HT1080 (cell line): Measurements from ENCODE around the gene HCFC1. TPM values are rescaled to one million over a fixed set of nuclear protein-coding genes. Genes with fewer than 3 reads are reported as not detected.

Source experiments
- DNase-seq: peaks from one replicate; pipeline ENCODE4 v3.0.0-alpha.2; 2015; ENCODE audit warnings: low read depth
- total RNA-seq: library from RNA; depleted of rRNA; stranded (reverse); fragments of >200 nt; shearing (Covaris generic); gene quantifications from 2 replicates; pipeline ENCODE4 v1.2.3, GENCODE V29; 2014

Gene HCFC1
- total RNA-seq, 1 experiment from 2014 or later: 60.0 TPM

DNA sequence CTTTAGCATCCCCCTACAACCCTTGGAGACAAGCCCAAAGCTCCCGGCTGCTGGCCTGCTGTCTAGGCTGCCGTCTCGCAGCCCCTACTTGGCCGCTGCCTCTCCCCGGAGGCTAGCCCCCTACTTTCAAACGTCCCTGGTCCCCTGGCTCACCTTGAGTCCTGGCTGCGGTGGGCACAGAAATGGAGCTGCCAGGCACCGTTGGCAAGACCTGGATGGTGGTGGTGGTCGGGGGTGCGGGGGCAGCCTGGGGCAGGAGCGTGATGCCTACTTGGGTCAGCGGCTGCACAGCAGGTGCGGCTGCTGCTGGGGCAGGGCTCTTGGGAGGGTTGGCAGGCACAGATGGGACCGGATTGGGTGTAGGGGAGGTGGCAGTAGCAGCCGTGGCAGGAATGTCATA, 12.0 kb downstream of the HCFC1 start:
- no peak for DNase-seq

DNA sequence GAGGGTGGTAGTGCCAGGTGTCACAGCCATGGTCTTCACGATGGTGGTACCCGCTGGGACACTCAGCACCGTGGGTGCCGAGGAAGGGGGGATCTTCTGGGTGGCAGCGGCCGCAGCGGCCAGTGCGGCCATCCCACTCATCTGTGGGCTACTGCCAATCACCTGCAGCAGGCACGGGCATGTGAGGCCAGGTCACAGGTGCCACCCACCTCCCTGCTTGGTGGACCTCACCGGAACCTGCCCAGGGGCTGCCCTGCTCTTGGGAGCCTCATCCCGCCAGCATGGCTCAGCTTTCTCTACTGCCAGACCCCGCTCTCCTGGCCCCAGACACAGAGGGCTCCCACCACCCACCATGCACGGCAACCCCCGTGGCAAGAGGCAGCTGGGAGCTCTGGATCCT, 13.0 kb downstream of the HCFC1 start:
- DNase-seq: no peak

DNA sequence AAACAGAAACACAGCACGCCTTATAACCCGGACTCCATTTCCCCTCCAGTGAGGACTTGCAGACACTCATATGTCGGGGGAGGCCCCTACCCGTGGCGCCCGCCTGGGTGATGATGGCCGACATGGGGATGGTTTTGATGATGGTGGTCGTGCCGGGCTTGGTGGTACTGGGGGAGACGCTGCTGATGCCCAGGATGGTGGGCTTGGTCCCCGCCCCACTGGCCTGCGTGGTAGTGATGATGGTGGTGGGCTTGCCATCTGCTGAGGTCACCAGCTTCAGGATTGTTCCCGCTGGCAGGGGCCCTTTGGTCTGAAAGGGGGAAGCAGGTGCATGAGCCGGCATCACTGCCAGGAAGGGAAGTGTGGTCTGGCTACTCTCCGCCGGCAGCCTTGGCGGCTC, 14.4 kb downstream of the HCFC1 start:
- DNase-seq: no peak

DNA sequence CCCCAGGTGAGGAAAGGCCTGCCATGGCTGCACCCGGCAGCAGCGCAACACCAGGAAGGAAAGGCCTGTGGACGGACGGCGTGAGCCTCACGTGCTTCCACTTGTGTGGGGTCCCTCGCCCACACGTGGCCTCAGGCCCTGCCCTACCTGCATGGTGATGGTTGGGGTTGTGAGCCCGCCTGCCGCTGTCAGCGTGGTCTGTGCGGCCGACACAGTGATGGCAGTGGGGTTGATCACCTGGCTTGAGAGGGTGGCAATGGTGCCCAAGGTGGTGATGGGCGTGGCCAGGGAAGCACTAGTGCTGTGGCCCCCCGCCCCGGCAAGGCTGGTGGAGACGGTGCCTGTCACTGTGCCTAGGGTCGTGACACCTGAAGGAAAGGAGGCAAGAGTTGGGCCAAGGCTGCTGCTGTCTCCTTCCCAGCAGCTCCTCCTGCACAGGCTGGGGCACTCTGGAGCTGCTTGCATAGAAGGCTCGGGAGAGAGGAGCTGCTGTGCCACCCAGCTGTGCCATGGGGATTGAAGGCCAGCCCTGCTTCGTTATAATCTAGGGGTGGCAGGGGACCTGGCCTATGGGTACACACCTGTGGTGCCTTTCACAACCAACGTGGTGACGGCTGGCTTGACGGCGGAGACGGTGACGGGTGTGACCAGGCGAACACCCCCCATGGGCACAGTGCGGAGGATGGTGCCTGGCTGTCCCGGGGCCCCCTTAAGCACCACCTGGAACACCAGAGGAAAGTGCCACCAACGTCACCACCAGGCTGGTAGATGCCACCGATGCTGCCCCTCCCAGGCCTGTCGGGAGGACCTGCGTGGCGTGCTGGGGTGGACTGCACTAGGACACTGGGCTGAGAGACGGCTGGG, 15.3 kb downstream of the HCFC1 start:
- DNase-seq: no peak

DNA sequence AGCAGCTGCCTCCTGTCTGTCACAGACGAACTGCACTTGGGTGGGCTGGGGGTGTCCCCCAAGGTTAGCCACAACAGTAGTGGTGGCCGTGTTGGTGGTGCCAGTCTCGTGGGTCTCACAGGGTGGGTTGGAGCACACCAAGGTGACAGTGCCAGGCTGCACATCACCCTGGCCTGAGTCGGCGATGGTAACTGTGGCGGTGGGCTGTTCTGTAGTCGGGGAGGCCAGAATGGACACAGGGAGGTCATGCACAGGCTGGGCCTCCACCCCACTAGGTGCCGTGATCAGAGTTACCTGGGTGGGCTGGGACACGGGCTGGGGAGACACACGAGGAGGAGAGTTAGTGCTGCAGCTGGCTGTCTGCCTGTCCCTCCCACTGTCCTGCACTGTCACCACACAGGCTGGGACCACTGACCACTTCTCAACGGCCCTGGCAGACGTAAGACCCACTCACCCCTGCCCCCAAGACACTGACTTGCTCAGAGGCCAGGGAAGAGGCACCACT, 16.3 kb downstream of the HCFC1 start:
- DNase-seq: no peak

DNA sequence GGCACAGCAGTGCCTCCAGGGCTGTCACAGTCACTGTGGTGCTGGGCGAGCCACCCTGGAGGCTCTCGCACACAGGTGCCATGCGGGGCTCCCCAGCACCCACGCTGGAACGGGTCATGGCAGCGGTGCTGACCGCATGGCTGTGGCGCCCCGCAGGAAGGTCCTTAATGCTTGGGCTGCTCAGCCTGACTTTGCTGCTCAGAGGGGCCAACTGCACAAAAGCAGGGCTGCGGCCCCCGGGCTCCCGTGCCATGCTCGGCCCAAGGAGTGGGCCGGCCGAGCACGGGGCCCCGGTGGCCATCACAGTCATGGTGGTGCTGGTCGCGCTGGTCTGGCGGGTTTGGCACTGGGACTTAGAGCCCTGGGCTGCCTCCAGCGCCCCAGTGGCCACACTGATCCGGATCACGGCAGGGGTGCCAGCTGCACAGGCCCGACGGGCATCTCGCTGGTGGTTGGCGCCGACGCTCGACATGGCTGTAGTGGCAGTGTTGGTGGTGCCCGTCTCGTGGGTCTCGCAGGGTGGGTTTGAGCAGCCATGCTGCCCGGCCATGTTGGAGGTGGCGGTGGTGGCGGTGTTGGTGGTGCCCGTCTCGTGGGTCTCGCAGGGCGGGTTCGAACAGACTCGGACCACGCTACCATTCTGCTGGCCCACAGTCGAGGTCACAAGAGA, 16.9 kb downstream of the HCFC1 start:
- no peak for DNase-seq

DNA sequence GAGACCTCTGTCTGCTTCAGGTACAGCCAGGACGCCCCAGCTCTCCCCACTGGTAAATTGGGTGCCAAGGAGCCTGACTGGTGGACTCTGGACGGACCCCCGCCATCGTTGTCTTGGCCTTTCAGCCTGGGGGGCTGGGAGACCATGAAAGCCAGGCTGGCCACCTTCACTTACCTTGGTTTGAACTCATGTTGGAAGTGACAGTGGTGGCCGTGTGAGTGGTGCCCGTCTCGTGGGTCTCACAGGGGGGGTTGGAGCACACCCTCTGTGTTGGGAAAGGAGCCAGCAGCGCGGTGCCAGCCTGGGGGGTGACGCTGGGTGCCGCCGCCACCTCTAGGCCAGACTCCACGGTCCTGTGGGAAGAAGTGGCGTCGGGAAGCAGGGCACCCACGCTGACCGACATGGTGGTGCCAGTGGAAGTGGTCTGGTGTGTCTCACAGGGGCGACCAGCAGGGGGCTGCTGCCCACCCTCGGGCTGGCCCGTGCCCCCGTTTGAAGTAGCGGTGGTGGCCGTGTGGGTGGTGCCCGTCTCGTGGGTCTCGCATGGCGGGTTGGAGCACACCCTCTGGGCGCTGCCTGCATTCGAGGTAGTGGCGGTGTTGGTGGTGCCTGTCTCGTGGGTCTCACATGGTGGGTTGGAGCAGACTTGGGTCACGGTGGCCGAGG, 17.6 kb downstream of the HCFC1 start:
- DNase-seq: no peak

DNA sequence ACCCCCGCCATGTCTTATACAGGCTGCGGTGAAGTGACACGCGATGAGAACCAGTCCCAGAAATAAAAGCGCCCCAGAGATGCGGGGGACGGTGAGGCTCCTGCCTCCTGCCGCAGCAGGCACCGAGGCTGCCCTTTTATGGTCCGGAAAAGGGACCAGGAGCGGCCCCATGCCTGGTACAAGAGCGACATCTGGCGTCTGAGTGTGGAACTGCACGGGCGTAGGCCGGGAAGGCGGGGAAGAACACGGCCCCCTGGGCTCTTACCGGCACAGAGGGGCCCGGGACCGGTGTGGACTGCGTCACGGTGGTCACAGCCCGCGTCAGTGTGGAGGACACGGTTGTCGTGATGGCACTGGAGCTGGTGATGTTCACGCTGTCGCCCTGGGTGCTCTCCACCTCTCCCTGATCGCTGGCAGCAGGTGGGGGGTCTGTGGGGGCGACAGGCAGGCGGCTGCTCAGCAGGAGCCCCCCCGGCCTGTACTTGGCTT, 18.2 kb downstream of the HCFC1 start:
- DNase-seq: peak; percentile 57

DNA sequence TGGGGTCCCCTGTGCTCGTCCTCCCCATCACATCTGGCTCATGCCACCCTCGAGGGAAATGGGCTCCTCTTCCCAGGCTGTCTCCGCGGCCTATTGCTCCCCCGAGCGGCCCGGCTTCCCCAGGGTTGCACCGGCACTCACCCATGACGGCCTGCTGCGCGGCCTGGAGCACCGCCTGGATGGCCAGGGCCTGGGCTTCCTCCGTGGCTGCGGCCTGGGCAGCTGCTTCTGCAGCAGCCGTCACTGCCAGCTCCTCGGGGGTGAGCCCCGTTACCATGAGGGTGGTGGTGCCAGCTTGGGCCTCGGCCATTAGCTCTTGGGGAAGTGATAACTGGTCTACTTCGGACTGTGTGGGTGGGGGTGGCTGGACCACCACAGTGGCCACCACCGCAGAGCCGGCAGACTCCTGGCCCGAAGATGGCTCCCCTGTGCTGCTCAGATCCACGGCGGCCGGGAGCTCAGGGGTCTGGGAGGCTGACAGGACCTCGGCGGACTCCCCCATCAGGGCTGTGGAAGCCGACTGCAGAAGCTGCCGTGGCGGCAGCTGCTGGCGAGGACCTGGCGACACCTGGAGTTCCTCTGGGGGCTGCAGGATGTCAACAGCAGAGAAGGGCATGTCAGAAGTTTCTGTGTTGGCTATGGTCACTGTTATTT, 19.1 kb downstream of the HCFC1 start:
- DNase-seq: no peak

DNA sequence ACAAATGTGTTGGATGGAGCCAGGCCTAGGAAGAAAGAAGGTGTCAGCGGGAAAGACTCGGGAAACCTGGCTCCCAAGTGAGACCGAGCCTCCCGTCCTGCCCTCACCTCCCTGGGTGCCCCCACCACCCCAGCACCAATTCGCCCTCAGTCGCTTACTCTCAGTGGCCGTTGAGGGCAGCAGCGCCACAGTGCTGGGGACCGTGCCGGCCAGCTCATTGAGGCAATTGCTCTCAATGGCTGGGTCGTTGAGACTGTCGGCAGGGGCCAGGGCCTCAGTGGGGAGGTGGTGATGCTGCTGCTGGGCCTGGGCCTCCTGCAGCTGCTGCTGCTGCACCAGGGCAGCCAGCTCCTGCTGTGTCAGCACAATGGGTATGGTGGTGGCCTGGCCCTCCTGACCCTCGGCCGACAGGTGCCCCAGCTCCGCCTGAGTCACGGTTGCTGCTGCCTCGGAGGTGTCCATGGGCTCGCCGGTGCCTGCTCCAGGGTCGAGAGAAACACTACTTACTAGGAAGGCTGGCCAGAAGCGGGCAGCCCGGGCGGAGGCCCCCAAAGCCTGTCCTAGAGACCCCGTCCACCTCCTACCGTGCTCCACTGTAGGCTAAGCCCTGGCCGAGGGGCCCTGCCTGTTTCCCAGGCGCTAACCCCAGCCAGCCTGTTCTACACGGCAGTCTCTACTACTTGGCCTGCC, 19.8 kb downstream of the HCFC1 start:
- DNase-seq: no peak

DNA sequence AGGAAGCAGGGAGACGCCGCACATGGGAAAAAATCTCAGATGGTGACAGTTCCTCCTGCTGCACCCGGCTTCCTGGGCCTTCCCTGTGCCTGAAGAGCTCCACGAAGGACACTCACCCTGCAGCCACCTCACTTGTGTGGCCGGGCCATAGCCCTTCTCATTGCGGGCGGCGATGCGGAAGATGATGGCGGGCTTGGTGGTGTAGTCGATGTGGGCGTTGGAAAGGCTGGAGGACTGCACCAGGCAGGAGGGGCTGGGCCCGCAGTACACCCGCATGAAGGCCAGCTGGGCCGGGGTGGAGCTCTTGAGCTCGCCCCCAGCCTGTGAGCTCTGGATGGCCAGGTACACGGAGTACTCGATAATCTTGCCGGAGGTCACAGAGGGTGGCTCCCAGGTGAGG, 21.5 kb downstream of the HCFC1 start:
- no peak for DNase-seq

DNA sequence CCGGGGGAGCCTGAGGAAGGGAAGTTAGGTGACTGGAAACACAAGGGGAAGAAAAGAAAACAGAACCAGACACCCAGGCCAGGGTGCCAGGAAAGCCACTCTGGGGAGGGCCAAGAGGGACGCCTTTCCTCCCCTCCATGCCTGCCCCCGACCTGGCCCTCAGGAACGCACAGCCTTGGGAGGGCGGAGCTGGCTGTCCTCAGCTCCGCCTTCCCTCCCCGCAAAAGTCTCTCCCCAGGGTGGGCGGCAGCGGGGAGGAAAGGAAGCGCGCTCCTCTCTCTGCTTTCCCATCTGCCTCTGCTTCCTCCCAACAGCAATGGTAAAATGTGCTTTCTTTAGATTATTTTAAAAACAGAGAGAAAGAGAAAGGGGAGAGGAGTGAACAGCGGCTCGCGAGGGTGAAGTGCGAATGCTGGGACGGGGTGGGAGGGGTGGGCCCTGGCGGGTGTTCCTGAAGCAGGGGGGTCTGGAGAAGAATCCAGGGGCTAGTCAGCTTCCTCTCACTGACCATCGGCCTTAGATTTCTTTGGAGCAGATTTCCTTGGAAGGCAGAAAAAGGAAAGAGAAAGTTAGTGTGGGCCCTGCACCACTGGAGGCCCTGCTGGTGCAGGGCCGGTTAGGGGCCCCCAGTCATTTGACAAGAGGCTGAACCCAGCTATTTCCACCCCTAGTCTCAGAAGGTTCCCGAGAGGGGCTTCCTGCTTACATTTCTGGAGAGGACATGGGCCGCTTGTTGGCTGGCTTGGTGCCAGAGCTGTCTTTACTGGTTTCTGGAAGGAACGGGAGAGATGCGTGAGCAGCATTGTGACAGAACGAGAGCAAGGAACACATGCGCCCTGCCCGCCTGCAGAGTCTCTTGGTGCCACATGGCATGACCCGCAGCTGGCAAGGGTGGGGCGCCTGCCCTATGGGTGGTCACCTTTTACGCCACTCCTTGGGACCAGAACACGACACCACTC, 22.5 kb downstream of the HCFC1 start:
- no peak for DNase-seq

DNA sequence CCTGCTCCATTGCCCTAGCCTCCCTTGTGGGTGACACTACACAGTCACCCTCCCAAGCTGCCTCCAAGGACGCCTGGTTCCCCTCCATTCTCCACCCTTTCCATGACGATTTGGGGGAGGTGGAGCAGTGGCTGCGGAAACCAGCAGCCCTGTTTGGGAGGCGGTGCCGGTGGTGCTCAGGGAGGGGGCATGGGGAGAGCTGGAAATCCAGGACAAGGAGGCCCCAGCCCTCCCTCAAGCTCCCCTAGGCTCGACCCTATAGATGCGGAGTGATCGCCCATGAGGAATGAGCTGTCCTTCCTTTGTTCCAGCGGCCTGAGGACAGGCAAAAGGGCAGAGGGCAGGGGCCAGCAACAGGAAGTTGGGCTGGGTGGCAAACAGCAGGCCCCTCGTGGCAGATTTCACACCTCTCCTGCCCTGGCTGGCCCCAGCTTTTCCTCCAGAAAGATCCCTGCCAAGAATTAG, 23.6 kb downstream of the HCFC1 start:
- no peak for DNase-seq

DNA sequence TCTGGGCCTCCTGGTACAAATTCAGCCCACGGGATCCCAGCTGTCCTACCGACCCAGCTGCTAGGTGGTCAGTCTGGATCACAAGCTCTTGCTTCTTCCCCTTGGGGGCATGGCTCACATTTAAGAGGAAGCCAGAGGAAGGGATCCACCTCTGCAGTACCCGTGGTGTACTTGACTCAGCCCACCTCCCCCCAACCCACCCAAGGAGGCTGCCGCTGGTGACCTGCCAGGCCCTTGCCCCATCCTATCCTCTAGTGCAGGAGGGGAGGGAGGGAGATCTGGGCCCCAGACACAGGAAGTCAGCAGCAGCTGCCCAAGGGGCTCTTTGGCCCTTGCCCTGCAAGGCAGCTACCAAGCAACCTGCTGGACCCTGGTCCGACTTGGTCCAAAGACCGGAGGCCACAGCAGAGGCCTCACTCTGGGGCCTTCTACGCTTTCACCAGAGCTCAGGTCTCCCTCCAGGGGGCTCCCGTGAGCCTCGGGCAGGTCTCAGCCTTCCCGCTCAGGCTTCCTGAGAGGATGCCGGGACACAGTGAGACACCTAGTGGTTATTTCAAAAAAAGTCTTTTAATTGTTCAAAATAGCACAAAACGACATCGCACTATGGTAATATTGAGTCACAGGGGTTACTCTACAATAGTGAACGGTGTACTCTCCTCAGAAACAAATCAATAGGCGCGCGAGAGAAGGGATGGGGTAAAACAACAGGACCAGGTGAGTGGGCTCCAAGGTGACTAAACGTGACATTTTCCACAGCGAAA, 24.4 kb downstream of the HCFC1 start:
- DNase-seq: peak; percentile 64

DNA sequence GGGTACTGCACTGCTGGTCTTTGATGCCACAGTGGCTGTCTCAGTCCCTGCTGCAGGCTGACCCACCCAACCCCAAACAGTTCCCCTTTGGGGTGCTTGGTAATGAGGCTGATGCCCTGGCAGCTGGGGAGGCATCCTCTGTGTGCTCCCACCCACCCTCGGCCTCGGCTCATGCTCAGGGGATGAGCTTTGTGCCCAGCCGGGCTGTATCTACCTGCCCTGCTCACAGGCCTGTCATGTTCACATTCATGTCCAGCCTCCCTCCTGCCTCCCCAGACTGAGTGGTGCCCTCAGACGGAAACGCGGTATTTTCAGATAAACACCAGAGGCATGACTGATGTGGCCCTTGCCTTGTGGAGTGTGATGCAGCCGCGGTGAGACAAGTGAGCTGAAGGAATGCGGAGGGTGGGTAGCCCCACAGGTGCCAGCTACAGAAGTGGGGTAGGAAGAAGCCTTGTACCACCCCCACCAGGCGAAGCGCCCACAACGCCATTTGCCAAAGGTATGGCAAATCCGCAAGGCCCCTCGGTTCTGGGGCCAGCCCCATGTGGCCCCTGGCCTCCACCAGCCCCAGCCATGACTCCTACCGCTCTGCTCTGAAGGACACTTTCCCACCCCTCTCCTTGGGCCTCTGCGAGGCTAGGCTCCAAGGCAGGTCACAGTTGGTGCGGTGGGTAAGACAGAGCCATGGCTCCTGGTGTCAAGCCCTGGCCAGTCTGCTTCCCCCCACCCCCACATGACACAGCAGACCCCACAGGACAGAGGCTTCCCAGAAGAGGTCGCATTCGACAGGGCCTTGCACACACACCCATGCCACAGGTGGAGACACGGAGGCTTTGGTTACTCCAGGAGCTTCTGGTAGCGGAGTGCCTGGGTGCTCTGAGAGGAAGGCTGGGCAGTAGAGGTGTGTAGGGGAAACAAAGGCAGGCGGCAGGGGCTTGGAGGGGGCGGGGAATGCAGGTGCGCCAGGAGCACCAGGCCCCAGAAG, 25.4 kb downstream of the HCFC1 start:
- no peak for DNase-seq

DNA sequence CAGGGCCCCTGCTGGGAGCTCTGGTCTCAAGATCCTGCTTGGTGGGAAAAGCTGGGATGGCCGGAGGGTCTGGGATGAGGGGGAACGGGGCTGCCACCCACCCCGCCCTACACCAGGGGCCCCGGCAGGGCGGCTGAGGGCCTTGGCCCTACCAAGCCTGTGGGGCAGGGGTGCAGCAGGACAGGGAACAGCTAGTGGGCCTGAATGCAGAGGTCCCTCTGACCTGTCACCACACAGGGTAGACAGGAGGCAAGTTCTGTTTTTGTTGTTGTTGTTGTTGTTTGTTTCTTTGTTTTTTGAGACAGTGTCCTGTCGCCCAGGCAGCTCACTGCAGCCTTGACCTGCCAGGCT, 26.8 kb downstream of the HCFC1 start:
- no peak for DNase-seq

DNA sequence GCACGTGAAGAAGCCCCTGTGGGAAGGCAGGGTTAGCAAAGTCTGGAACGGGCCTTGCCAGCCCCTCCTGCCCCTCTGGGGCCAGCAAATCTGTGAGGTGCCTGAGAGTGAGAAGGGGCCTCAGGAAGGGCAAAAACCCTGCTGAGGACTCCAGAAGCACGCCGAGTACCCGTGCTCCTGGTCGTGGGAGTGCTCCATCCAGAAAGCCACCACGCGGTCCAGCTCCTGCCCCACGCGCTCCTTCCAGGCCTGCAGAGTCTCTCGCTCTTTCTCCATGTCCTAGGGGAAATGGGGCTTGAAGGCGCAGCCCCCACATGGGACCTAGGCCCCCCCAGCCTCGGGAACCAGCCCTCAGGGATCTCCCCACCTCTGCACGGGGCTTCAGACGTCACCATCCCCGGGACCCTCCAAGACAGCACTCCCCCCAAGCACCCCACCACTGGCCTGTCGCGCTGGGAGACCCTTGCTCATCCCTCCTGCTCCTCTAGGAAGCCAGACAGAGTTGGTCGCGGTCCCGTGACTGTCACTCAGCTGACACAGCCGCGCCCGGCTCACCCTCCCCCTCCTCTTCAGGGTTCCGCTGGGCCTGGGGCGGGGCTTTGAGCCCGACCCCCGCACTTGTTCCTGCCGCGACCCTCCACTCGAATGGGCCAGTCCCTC, 27.3 kb downstream of the HCFC1 start, which contains the start of gene RENBP:
Gene RENBP (minus strand): TSS at position 504 of the 660 bp plus-strand sequence. CDS start 33 bp downstream, at position 471.
- DNase-seq: no peak
